Heart left ventricle (tissue), 13 donors: ENCODE results near the gene AP4M1.

Experiments
- POLR2A ChIP-seq, 2 donors: fragments of 450-650 bp; IDR thresholded peaks; one replicate each; pipeline ENCODE4 v1.6.1; 2017; ENCODE audit warnings: antibody characterized with exemption in 2 of 2, mild to moderate bottlenecking in 2 of 2, moderate library complexity in 2 of 2
- TF ChIP-seq, protein P1 (sequence below), 12 donors: fragments of 200-600 bp; sonication (generic) in 4 of 12; IDR thresholded peaks; one replicate each; pipeline versions ENCODE4 v1.5.0 to v1.8.0; 2018 to 2022; ENCODE audit warnings: antibody characterized with exemption in 12 of 12, mild to moderate bottlenecking in 5 of 12
- donor health status: ischemic (EF 13 %, LVEDD 7.1; RV severe dilation, severe dysfunction).
- donor health status: DM: no; HTN: yes; CAD: no.
- donor health status: DM: no; HTN: no; CAD: no.
- donor health status: ischemic (EF 25% LVEDD 6.9; RV normal size, moderate dysfunction).
- donor health status: ischemic (EF 25% LVEDD 5.7; RV mildly dilated, moderate dysfunction).
- donor health status: ischemic (EF 35%, LVEDD 5.7; RV mildly dilated, moderate dysfunction).
- donor health status: nonischemic (EF 11% LVEDD 7.7; RV severe dilation, severe dysfunction).
- donor health status: DM: yes; HTN: yes; CAD: no.
- donor health status: PGD.
- donor health status: ischemic (EF 29% LVEDD 5.4; RV normal size, mild dysfunction).
- donor health status: nonischemic (EF 23%, LVEDD 6.1; RV moderate dilation, normal function).

DNA sequence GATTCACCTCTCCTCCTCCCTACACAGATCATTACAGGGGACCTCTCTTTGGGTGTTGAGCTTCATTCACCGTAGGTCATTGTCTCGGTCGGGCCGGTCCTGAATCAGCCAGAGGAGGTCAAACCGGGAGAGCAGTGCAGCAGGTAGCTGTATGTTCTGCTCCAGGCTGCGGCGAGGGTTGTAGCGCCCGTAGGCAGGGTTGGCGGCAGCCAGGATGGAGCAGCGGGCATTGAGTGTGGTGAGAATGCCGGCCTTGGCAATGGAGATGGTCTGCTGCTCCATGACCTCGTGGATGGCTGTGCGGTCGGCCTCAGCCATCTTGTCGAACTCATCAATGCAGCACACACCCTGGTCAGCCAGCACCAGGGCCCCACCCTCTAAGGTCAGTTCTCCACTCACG lies 5.7 kb upstream of the AP4M1 start:
- TF ChIP-seq, protein P1, sequence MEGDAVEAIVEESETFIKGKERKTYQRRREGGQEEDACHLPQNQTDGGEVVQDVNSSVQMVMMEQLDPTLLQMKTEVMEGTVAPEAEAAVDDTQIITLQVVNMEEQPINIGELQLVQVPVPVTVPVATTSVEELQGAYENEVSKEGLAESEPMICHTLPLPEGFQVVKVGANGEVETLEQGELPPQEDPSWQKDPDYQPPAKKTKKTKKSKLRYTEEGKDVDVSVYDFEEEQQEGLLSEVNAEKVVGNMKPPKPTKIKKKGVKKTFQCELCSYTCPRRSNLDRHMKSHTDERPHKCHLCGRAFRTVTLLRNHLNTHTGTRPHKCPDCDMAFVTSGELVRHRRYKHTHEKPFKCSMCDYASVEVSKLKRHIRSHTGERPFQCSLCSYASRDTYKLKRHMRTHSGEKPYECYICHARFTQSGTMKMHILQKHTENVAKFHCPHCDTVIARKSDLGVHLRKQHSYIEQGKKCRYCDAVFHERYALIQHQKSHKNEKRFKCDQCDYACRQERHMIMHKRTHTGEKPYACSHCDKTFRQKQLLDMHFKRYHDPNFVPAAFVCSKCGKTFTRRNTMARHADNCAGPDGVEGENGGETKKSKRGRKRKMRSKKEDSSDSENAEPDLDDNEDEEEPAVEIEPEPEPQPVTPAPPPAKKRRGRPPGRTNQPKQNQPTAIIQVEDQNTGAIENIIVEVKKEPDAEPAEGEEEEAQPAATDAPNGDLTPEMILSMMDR (IDR thresholded peaks at IDR 0.05) = no peak
- TF ChIP-seq POLR2A (IDR thresholded peaks at IDR 0.05) = no peak
